ENCODE data around the gene CCDC197.

- TF ChIP-seq GATA2 (IDR thresholded peaks at IDR 0.05; ENCODE audit: low read depth, low read length) (no peak), GATA3 (IDR thresholded peaks at IDR 0.05; ENCODE audit: low read depth, low read length) (no peak)
Observed at GRCh38 chr14:94021001-94021400, 23.9 kb downstream of the CCDC197 start.
